ENCODE data around the gene GAS6.

DNA sequence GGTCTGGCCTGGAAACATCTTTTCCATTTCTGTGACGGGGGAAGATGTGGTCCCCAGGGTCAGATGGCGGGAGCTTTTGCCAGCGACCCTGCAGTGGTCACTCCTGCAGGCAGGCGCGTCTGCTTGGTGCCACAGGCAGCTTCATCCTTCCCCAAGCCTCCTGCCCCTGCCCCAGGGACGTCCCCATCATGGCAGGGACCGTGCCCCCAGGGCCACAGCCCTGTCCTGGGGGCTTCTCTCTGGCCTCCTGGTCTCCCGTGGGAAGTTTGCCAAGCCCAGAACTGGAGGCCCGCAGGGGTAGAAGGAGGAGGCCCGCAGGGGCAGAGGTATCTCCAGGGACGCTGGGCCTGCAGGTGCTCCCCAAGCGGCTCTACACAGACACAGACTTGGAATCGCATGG lies 57.4 kb downstream of the GAS6 start:
- TF ChIP-seq, protein P1, sequence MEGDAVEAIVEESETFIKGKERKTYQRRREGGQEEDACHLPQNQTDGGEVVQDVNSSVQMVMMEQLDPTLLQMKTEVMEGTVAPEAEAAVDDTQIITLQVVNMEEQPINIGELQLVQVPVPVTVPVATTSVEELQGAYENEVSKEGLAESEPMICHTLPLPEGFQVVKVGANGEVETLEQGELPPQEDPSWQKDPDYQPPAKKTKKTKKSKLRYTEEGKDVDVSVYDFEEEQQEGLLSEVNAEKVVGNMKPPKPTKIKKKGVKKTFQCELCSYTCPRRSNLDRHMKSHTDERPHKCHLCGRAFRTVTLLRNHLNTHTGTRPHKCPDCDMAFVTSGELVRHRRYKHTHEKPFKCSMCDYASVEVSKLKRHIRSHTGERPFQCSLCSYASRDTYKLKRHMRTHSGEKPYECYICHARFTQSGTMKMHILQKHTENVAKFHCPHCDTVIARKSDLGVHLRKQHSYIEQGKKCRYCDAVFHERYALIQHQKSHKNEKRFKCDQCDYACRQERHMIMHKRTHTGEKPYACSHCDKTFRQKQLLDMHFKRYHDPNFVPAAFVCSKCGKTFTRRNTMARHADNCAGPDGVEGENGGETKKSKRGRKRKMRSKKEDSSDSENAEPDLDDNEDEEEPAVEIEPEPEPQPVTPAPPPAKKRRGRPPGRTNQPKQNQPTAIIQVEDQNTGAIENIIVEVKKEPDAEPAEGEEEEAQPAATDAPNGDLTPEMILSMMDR (IDR thresholded peaks at IDR 0.05) = no peak
- no peak for TF ChIP-seq POLR2A (IDR thresholded peaks at IDR 0.05)

Measured in transverse colon (tissue), 3 donors.